Measurements from ENCODE around the gene MEDAG.

DNA sequence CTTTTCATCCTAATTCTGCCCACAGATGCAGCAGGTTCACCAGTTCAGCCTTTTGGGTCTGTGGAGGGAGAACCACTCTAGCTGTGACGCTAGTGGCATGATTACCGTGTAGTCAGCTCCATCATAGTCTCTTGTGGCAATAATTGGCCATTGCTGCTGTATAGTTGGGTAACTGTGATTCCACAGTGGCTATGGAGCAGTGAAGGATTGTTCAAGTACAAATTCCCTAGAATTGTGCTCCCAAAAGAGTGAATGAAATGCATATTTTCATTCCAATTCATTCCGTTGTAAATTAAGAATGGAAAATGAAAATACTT lies 27.2 kb downstream of the MEDAG start:
- TF ChIP-seq, protein P1, sequence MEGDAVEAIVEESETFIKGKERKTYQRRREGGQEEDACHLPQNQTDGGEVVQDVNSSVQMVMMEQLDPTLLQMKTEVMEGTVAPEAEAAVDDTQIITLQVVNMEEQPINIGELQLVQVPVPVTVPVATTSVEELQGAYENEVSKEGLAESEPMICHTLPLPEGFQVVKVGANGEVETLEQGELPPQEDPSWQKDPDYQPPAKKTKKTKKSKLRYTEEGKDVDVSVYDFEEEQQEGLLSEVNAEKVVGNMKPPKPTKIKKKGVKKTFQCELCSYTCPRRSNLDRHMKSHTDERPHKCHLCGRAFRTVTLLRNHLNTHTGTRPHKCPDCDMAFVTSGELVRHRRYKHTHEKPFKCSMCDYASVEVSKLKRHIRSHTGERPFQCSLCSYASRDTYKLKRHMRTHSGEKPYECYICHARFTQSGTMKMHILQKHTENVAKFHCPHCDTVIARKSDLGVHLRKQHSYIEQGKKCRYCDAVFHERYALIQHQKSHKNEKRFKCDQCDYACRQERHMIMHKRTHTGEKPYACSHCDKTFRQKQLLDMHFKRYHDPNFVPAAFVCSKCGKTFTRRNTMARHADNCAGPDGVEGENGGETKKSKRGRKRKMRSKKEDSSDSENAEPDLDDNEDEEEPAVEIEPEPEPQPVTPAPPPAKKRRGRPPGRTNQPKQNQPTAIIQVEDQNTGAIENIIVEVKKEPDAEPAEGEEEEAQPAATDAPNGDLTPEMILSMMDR (IDR thresholded peaks at IDR 0.05), result no peak
- no peak for TF ChIP-seq POLR2AphosphoS5 (IDR thresholded peaks at IDR 0.05)
- TF ChIP-seq POLR2A (IDR thresholded peaks at IDR 0.05; ENCODE audit: low read depth), result no peak
- TF ChIP-seq EP300 (IDR thresholded peaks at IDR 0.05), result no peak
